Fibroblast of mammary gland (primary cell): ENCODE measurements around the gene PHF2.

Source experiments
- DNase-seq: peaks from one replicate; pipeline ENCODE4 v3.0.0-alpha.2; 2010; ENCODE audit warnings: low read depth
- H3K4me3 ChIP-seq: 2 replicates; pipeline ENCODE4 v1.5.1; 2011; ENCODE audit warnings: low read depth, mild to moderate bottlenecking, low read length, moderate library complexity; ENCODE audit not compliant: control insufficient read depth
- TF ChIP-seq, protein P1 (sequence below): conservative IDR thresholded peaks from 2 replicates; pipeline ENCODE4 v1.5.1; 2011; ENCODE audit warnings: low read depth, low read length, inconsistent platforms; ENCODE audit not compliant: control insufficient read depth, insufficient read depth

PHF2 gene

DNA sequence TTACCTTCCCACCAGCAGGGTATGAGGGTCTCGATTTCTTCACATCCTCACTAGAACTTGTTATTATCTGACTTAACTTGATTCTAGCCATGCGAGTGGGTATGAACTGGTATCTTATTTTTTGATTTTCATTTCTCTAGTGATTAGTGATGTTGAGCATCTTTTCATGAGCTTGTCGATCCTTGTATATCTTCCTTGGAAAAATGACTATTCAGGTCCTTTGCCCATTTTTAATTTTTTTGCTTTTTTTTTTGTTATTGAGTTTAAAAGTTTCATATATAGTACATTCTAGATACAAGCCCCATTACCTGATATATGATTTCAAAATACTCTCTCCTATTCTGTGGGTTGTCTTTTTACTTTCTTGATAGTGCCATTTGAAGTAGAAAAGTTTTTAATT is 61.5 kb downstream of the PHF2 start:
- DNase-seq, result no peak
- no peak overlapping the region for H3K4me3 ChIP-seq
- TF ChIP-seq, protein P1, sequence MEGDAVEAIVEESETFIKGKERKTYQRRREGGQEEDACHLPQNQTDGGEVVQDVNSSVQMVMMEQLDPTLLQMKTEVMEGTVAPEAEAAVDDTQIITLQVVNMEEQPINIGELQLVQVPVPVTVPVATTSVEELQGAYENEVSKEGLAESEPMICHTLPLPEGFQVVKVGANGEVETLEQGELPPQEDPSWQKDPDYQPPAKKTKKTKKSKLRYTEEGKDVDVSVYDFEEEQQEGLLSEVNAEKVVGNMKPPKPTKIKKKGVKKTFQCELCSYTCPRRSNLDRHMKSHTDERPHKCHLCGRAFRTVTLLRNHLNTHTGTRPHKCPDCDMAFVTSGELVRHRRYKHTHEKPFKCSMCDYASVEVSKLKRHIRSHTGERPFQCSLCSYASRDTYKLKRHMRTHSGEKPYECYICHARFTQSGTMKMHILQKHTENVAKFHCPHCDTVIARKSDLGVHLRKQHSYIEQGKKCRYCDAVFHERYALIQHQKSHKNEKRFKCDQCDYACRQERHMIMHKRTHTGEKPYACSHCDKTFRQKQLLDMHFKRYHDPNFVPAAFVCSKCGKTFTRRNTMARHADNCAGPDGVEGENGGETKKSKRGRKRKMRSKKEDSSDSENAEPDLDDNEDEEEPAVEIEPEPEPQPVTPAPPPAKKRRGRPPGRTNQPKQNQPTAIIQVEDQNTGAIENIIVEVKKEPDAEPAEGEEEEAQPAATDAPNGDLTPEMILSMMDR, result no peak

DNA sequence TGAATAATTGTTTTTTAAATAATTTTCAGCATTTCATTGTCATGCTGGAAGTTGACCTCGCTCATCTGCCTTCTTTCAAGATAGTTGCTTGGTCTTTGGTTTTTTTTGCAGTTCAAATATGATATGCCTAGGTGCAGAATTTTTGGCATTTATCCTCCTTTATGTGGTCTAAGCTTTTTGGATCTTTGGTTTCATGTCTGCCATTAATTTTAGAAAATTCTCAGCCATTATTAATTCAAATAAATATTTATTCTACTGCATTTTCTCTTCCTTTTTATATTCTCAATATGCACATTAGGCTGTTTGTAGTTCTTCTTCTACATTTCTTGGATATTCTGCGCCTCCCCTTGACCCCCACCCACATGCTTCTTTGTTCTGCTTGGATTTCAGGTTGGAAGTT is 63.6 kb downstream of the PHF2 start:
- TF ChIP-seq, protein P1, result no peak
- no peak overlapping the region for H3K4me3 ChIP-seq
- DNase-seq, result no peak

DNA sequence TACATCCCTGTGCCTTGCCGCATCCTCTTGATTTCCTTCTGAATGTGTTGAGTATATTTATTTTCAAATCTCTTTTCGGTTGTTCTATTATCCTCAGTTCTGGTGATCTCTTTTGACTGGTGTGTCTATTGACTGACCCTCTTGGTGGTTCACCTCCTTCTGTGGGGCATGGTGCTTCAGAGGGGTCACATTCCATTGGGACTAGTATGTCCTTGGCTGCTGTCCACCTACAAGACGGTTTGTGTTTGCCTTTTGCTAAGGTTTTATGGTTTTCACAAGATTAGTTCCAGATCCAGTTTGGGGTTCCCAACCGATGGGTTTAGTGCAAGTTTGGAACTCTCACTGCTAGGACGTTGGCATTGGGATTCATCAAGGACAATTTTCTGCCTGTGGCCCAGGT is 66.6 kb downstream of the PHF2 start:
- peak; percentile 81 for DNase-seq
- H3K4me3 ChIP-seq, result no peak overlapping the region
- TF ChIP-seq, protein P1, result no peak

DNA sequence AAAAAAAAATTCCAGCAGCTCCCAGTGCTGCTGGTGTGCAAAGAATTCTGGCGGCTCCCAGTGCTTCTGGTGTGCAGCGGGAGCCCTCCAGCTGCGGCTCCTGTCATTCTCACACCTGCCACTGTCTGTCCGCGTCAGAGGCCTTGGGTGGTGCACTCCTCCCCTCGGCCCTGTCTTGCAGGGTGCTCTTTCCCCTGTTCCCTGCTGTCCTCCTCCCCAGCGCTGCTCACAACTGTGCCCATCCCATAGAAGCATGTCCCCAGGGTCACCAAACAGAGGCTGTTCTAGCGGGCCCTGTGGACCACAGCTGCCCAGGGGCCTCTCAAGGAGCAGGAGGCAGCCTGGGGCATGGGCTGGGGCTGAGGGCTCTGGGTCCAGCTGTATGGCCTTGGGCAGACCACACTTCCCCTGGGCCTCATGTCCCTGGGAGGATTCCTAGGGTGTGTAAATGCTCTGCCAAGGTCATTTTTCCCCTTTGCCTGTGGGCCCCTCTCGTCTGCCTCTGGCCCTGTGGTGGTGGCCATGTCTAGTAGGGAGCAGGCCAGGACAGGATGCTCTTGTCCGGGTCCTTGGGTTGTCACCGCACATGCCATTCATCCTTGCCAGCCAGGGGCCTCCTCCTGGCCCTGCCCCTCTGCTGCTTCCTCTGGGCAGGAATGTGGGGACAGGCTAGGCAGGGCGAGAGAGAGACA is 68.2 kb downstream of the PHF2 start:
- TF ChIP-seq, protein P1, result no peak
- no peak overlapping the region for H3K4me3 ChIP-seq
- no peak for DNase-seq

DNA sequence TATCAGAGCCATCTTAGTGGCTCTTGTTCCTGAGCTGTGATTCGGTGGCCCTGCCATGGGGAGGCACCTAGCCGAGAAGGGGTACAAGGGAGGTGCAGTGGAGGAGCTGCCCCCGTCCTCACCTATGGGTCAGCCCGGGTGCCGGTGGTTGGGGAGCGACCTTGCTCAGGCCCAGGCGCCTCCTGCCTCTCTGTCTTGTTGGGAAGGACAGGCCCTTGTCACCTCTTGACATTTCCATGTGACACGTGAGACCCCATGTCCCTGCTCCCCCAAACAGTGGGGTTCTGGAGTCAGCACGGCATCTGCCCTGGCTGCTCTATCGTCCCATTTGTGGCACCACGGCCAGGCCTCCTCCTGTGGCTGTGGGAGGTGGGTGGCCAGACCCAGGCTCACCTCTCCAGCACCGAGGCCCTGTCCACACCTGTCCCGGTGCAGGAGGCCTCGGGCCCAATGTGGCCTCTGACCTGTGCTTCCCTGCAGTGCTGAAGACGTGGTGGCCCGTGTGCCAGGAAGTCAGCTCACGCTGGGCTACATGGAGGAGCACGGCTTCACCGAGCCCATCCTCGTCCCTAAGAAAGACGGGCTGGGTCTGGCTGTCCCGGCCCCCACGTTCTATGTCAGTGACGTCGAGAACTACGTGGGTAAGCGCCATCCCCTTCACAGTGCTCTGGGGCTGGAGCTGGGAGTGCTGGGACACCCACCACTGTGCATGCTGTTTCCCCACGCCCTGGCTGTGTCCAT is 68.9 kb downstream of the PHF2 start:
- H3K4me3 ChIP-seq, result no peak overlapping the region
- TF ChIP-seq, protein P1, result no peak
- no peak for DNase-seq

DNA sequence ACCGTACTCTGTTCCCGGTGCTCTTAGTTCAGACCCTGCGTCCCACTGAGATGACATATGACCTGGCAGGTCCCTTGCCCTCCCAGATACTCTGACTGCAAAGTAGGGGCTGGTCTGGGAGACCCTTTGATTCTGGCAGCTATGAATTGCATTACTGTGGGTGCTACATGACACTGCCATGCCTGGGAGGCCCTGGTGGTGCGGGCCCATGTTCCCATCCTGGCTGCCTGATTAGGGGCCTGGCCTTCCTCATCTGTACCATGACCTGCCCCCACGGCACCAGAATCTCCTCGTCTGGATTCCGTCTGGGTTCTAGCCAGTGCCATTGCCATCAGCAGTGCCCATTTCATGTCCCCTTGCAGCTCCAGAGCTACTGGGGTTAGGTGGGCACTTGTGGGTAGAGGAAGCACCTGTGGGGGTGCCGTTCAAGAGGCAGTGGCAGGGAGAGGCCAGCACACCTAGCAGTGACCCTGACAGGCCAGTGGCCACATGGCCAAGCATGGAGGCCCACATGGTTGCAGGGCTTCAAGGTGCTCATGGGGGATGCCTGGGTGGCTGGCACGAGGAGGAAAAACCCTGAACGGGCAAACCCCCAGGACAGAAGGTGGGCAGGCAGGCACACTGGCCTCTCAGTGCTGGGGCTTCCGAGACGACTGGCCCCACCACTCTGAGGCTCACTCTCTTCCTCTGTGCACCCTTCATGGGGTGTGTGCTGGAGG is 69.7 kb downstream of the PHF2 start:
- TF ChIP-seq, protein P1, result no peak
- no peak overlapping the region for H3K4me3 ChIP-seq
- DNase-seq, result no peak
